Upper lobe of right lung (tissue), 1 donor: ENCODE data around the gene LRP4. TPM values are rescaled to one million over a fixed set of nuclear protein-coding genes. Genes with fewer than 3 reads are reported as not detected.

ENCODE experiments used
- ATAC-seq: fragments of 200-7000 bp; cut with Tn5 transposase; one replicate; pipeline ENCODE4 v1.9.1; 2020; ENCODE audit warnings: mild to moderate bottlenecking, moderate library complexity
- DNase-seq: peaks from one replicate; pipeline ENCODE4 v3.0.0-alpha.2; 2020
- H3K27ac ChIP-seq: fragments of 200-600 bp; one replicate; pipeline ENCODE4 v1.8.0; 2022
- H3K27me3 ChIP-seq: fragments of 200-600 bp; one replicate; pipeline ENCODE4 v1.8.0; 2022; ENCODE audit warnings: mild to moderate bottlenecking
- H3K36me3 ChIP-seq: fragments of 200-600 bp; one replicate; pipeline ENCODE4 v1.8.0; 2022
- H3K4me1 ChIP-seq: fragments of 200-600 bp; one replicate; pipeline ENCODE4 v1.8.0; 2022
- H3K4me3 ChIP-seq: fragments of 200-600 bp; one replicate; pipeline ENCODE4 v1.8.0; 2022; ENCODE audit warnings: mild to moderate bottlenecking
- H3K9me3 ChIP-seq: fragments of 200-600 bp; one replicate; pipeline ENCODE4 v1.8.0; 2022
- CTCF ChIP-seq: fragments of 200-600 bp; IDR thresholded peaks from one replicate; pipeline ENCODE4 v1.8.0; 2022; ENCODE audit warnings: antibody characterized with exemption
- intact Hi-C: fragments of 100-400 bp; cut with DNase I; formaldehyde crosslinking; loops from one replicate; pipeline ENCODE4 v1.11.0; 2022
- total RNA-seq: library from RNA; stranded (reverse); fragmentation: NEBNext Ultra II Directional; extraction: Animal tissue kit (Norgen Biotek cat#: 25700); gene quantifications from one replicate; pipeline ENCODE4 v1.2.1, GENCODE V29; 2021
- donor health status: DM: no; HTN: yes; CAD: no; lungs with severe emphysema.

Gene LRP4
- total RNA-seq, 1 donor from 2014 or later = 14.0 TPM

GRCh38 chr11:46877580-46877979 lies 40.8 kb downstream of the LRP4 start:
- Histone ChIP-seq H3K4me1 (no peaks in the 10 kb centered on the region), H3K27me3 (no peaks in the 10 kb centered on the region), H3K9me3 (no peaks in the 10 kb centered on the region), H3K27ac (no peak overlapping the region), H3K36me3 (peaks cover 24% of the 10 kb centered on the region), H3K4me3 (no peak overlapping the region)
- DNase-seq = no peak
- intact Hi-C loops = no loop called here
- TF ChIP-seq CTCF = no peak
- ATAC-seq = no peak

GRCh38 chr11:46876471-46876870 lies 41.9 kb downstream of the LRP4 start:
- Histone ChIP-seq H3K9me3 (no peaks in the 10 kb centered on the region), H3K4me1 (no peaks in the 10 kb centered on the region), H3K4me3 (no peak overlapping the region), H3K36me3 (peaks cover 24% of the 10 kb centered on the region), H3K27me3 (no peaks in the 10 kb centered on the region), H3K27ac (no peak overlapping the region)
- intact Hi-C loops = no loop called here
- ATAC-seq (no peak), DNase-seq (peak; percentile 47)
- TF ChIP-seq CTCF = no peak

GRCh38 chr11:46874586-46874985 lies 43.8 kb downstream of the LRP4 start:
- no peak for DNase-seq
- H3K27me3 ChIP-seq = no peaks in the 10 kb centered on the region
- H3K9me3 ChIP-seq = no peaks in the 10 kb centered on the region
- ATAC-seq = no peak
- peaks cover 36% of the 10 kb centered on the region for H3K36me3 ChIP-seq
- no peak overlapping the region for H3K27ac ChIP-seq
- intact Hi-C loops = no loop called here
- no peaks in the 10 kb centered on the region for H3K4me1 ChIP-seq
- H3K4me3 ChIP-seq = no peak overlapping the region
- TF ChIP-seq CTCF = no peak

- intact Hi-C loops = no loop called here
These were observed 49.4 kb downstream of the LRP4 start for GRCh38 chr11:46868912-46869311.

GRCh38 chr11:46865340-46865739 lies 53.0 kb downstream of the LRP4 start:
- no peaks in the 10 kb centered on the region for H3K4me1 ChIP-seq
- H3K36me3 ChIP-seq = peaks cover 11% of the 10 kb centered on the region
- no peak overlapping the region for H3K27ac ChIP-seq
- DNase-seq (no peak), ATAC-seq (no peak)
- H3K9me3 ChIP-seq = no peaks in the 10 kb centered on the region
- no peak overlapping the region for H3K4me3 ChIP-seq
- H3K27me3 ChIP-seq = no peaks in the 10 kb centered on the region
- intact Hi-C loops = no loop called here
- TF ChIP-seq CTCF = no peak

More at GRCh38 chr11:46868912-46869311, 49.4 kb downstream of the LRP4 start:
- no peak for TF ChIP-seq CTCF
- Histone ChIP-seq H3K27ac (no peak overlapping the region), H3K27me3 (no peaks in the 10 kb centered on the region), H3K9me3 (no peaks in the 10 kb centered on the region), H3K4me1 (no peaks in the 10 kb centered on the region), H3K36me3 (peaks cover 23% of the 10 kb centered on the region), H3K4me3 (no peak overlapping the region)
- no peak for DNase-seq
- ATAC-seq = no peak

- intact Hi-C loops = no loop called here
- no peak for DNase-seq
- H3K4me1 ChIP-seq = peaks cover 6% of the 10 kb centered on the region
These were observed 58.1 kb downstream of the LRP4 start for GRCh38 chr11:46860218-46860617.

More at GRCh38 chr11:46860218-46860617, 58.1 kb downstream of the LRP4 start:
- Histone ChIP-seq H3K27ac (no peak overlapping the region), H3K27me3 (no peaks in the 10 kb centered on the region), H3K36me3 (peaks cover 20% of the 10 kb centered on the region), H3K9me3 (no peaks in the 10 kb centered on the region), H3K4me3 (no peak overlapping the region)
- TF ChIP-seq CTCF = no peak
- ATAC-seq = no peak
